HG03103 (cell line): ENCODE measurements around the gene CMTM7.
"Not testable (repeated sequence)": the region's sequence is repeated elsewhere in the genome, so short reads cannot be mapped to it uniquely, and the experiment has no call there.

ENCODE experiments used
- ATAC-seq: cut with Tn5 transposase; IDR thresholded peaks from one replicate; pipeline ENCODE4 v1.9.1; 2021; ENCODE audit warnings: low read depth; ENCODE audit not compliant: unreplicated experiment

Gene CMTM7

GRCh38 chr3:32434206-32434605, 42.6 kb downstream of the CMTM7 start:
- ATAC-seq, result no peak

GRCh38 chr3:32435911-32436815, 44.5 kb downstream of the CMTM7 start:
- no peak for ATAC-seq

GRCh38 chr3:32436816-32437189, 45.1 kb downstream of the CMTM7 start:
- peak; percentile 29 for ATAC-seq

GRCh38 chr3:32437896-32438295, 46.2 kb downstream of the CMTM7 start:
- ATAC-seq, result no peak

GRCh38 chr3:32438596-32439344, 47.1 kb downstream of the CMTM7 start:
- peak; percentile 90 for ATAC-seq

- ATAC-seq, result not testable (repeated sequence)
Measured at GRCh38 chr3:32439421-32439820, 47.8 kb downstream of the CMTM7 start.

GRCh38 chr3:32440611-32441350, 49.1 kb downstream of the CMTM7 start:
- no peak for ATAC-seq

- ATAC-seq, result no peak
Measured at GRCh38 chr3:32442766-32443165, 51.1 kb downstream of the CMTM7 start.

GRCh38 chr3:32443478-32443877, 51.8 kb downstream of the CMTM7 start:
- ATAC-seq, result no peak

- no peak for ATAC-seq
Measured at GRCh38 chr3:32447865-32448400, 56.3 kb downstream of the CMTM7 start.

- ATAC-seq, result no peak
Measured at GRCh38 chr3:32448686-32449474, 57.2 kb downstream of the CMTM7 start.

GRCh38 chr3:32449691-32450090, 58.0 kb downstream of the CMTM7 start:
- ATAC-seq, result no peak

GRCh38 chr3:32450426-32450825, 58.8 kb downstream of the CMTM7 start:
- no peak for ATAC-seq

GRCh38 chr3:32450992-32451659, 59.5 kb downstream of the CMTM7 start:
- ATAC-seq, result no peak

GRCh38 chr3:32452009-32452408, 60.4 kb downstream of the CMTM7 start:
- no peak for ATAC-seq

GRCh38 chr3:32453346-32453745, 61.7 kb downstream of the CMTM7 start:
- ATAC-seq, result no peak

GRCh38 chr3:32454111-32454510, 62.5 kb downstream of the CMTM7 start:
- no peak for ATAC-seq

GRCh38 chr3:32454731-32455608, 63.3 kb downstream of the CMTM7 start:
- no peak for ATAC-seq
